HEK293 (cell line): ENCODE measurements around the gene ASTN2.

Source experiments
- HOXA7 ChIP-seq: sonication (generic); formaldehyde crosslinking; IDR thresholded peaks from 2 replicates; pipeline ENCODE4 v1.8.1; 2022; ENCODE audit warnings: missing genetic modification reagents, borderline replicate concordance
- KLF16 ChIP-seq: fragments of 450-650 bp; formaldehyde crosslinking; IDR thresholded peaks from 2 replicates; pipeline ENCODE4 v1.5.1; 2017; ENCODE audit warnings: missing biosample characterization, missing genetic modification characterization
- REST ChIP-seq: fragments of 450-650 bp; formaldehyde crosslinking; IDR thresholded peaks from 2 replicates; pipeline ENCODE4 v1.5.1; 2016; ENCODE audit warnings: missing biosample characterization, missing genetic modification characterization
- TCF7L2 ChIP-seq: IDR thresholded peaks from 2 replicates; pipeline ENCODE4 v1.6.1; 2011; ENCODE audit warnings: low read depth, mild to moderate bottlenecking, inconsistent platforms, low read length, moderate library complexity, borderline replicate concordance
- TRIM28 ChIP-seq: IDR thresholded peaks from 2 replicates; pipeline ENCODE4 v1.6.1; 2011; ENCODE audit warnings: low read length, control low read depth, borderline replicate concordance
- ZFP69B ChIP-seq: fragments of 450-650 bp; formaldehyde crosslinking; IDR thresholded peaks from 2 replicates; pipeline ENCODE4 v1.5.1; 2016; ENCODE audit warnings: missing biosample characterization, missing genetic modification characterization
- ZNF274 ChIP-seq, 2 experiments: fragments of 200-500 bp in 1 of 2; fragments of 450-650 bp in 1 of 2; sonication (Bioruptor generic) in 1 of 2; formaldehyde crosslinking in 1 of 2; IDR thresholded peaks; 2 replicates each; pipeline versions ENCODE4 v1.5.1 to v1.6.1; 2014 to 2016; ENCODE audit warnings: borderline replicate concordance in 1 of 2, inconsistent platforms in 1 of 2, low read length in 1 of 2, missing biosample characterization in 1 of 2, missing genetic modification characterization in 1 of 2
- ZNF561 ChIP-seq: fragments of 450-650 bp; IDR thresholded peaks from 2 replicates; pipeline ENCODE4 v1.5.1; 2018; ENCODE audit warnings: missing biosample characterization, missing genetic modification characterization, borderline replicate concordance
- ZNF677 ChIP-seq: fragments of 450-650 bp; IDR thresholded peaks from 2 replicates; pipeline ENCODE4 v1.5.0; 2018; ENCODE audit warnings: missing biosample characterization, mild to moderate bottlenecking, missing genetic modification characterization, moderate library complexity
- ZNF747 ChIP-seq: fragments of 450-650 bp; formaldehyde crosslinking; IDR thresholded peaks from 2 replicates; pipeline ENCODE4 v1.5.1; 2016; ENCODE audit warnings: missing biosample characterization, missing genetic modification characterization
- ZNF76 ChIP-seq: fragments of 450-650 bp; formaldehyde crosslinking; IDR thresholded peaks from 2 replicates; pipeline ENCODE4; 2016; ENCODE audit warnings: low read depth, missing biosample characterization, missing genetic modification characterization, borderline replicate concordance
- TF ChIP-seq, protein P1 (sequence below): fragments of 450-650 bp; formaldehyde crosslinking; IDR thresholded peaks from 2 replicates; pipeline ENCODE4 v1.5.1; 2016; ENCODE audit warnings: missing biosample characterization, missing genetic modification characterization
- TF ChIP-seq, protein P2 (sequence below): fragments of 450-650 bp; formaldehyde crosslinking; conservative IDR thresholded peaks from 2 replicates; pipeline ENCODE4 v1.5.1; 2016; ENCODE audit warnings: low read depth, missing biosample characterization, missing genetic modification characterization

DNA sequence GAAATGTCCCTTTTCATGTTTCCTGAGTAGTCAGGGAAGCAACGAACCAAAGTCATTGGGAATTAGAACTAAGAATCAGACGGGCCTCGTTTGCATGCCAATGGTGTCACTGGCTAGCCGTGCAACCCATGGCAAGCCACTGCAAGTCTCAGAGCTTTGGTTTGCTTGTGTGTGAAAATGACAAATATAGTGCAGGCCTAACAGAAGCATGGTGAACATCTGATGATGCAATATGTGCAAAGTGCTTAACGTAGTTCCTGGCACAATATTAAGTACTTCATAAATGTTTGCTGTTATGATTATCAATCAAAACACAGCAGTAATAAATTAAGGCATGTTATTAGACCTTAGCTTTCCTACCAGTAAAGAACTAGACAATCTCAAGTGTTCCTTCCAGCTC, 845.7 kb downstream of the ASTN2 start:
- TF ChIP-seq, protein P1, sequence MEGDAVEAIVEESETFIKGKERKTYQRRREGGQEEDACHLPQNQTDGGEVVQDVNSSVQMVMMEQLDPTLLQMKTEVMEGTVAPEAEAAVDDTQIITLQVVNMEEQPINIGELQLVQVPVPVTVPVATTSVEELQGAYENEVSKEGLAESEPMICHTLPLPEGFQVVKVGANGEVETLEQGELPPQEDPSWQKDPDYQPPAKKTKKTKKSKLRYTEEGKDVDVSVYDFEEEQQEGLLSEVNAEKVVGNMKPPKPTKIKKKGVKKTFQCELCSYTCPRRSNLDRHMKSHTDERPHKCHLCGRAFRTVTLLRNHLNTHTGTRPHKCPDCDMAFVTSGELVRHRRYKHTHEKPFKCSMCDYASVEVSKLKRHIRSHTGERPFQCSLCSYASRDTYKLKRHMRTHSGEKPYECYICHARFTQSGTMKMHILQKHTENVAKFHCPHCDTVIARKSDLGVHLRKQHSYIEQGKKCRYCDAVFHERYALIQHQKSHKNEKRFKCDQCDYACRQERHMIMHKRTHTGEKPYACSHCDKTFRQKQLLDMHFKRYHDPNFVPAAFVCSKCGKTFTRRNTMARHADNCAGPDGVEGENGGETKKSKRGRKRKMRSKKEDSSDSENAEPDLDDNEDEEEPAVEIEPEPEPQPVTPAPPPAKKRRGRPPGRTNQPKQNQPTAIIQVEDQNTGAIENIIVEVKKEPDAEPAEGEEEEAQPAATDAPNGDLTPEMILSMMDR (tag by site-specific recombination) = no peak
- TF ChIP-seq TRIM28 (no peak), ZNF561 (tag by site-specific recombination) (no peak), ZNF747 (tag by site-specific recombination) (no peak), KLF16 (no peak), TCF7L2 (no peak), ZNF677 (tag by site-specific recombination) (no peak), REST (no peak), ZNF76 (no peak), ZFP69B (tag by site-specific recombination) (no peak), ZNF274 (IDR thresholded peaks at IDR 0.05; ENCODE audit: low read length) (no peak), ZNF274 (tag by site-specific recombination; IDR thresholded peaks at IDR 0.05; ENCODE audit: borderline replicate concordance) (no peak), HOXA7 (CRISPR knock-in tag) (no peak)
- TF ChIP-seq, protein P2, sequence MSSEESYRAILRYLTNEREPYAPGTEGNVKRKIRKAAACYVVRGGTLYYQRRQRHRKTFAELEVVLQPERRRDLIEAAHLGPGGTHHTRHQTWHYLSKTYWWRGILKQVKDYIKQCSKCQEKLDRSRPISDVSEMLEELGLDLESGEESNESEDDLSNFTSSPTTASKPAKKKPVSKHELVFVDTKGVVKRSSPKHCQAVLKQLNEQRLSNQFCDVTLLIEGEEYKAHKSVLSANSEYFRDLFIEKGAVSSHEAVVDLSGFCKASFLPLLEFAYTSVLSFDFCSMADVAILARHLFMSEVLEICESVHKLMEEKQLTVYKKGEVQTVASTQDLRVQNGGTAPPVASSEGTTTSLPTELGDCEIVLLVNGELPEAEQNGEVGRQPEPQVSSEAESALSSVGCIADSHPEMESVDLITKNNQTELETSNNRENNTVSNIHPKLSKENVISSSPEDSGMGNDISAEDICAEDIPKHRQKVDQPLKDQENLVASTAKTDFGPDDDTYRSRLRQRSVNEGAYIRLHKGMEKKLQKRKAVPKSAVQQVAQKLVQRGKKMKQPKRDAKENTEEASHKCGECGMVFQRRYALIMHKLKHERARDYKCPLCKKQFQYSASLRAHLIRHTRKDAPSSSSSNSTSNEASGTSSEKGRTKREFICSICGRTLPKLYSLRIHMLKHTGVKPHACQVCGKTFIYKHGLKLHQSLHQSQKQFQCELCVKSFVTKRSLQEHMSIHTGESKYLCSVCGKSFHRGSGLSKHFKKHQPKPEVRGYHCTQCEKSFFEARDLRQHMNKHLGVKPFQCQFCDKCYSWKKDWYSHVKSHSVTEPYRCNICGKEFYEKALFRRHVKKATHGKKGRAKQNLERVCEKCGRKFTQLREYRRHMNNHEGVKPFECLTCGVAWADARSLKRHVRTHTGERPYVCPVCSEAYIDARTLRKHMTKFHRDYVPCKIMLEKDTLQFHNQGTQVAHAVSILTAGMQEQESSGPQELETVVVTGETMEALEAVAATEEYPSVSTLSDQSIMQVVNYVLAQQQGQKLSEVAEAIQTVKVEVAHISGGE (tag by site-specific recombination) = no peak
